ENCODE measurements around the gene CCNYL1. TPM values are rescaled to one million over a fixed set of nuclear protein-coding genes. Genes with fewer than 3 reads are reported as not detected.
"Not testable (repeated sequence)": the region's sequence is repeated elsewhere in the genome, so short reads cannot be mapped to it uniquely, and the experiment has no call there.

The CCNYL1 gene
- total and polyA plus RNA-seq, 12 donors, result 3.6 to 16.1 (median 9.1) TPM

DNA sequence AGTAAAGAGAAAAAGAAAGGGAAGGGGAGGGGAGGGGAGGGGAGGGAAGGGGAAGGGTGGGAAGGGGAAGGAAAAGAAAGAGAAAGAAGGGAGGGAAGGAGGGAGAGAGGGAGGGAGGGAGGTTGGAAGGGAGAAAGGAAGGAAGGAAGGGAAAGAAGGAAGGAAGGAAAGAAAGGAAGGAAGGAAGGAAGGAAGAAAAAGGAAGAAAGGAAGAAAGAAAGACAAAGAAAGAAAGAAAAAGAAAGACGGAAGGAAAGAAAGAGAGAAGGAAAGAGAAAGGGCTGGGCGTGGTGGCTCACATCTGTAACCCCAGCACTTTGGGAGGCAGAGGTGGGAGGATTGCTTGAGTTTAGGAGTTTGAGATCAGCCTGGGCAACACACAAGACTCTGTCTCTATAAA lies 24.6 kb upstream of the CCNYL1 start:
- DNase-seq, result no peak
- ATAC-seq, result no peak

DNA sequence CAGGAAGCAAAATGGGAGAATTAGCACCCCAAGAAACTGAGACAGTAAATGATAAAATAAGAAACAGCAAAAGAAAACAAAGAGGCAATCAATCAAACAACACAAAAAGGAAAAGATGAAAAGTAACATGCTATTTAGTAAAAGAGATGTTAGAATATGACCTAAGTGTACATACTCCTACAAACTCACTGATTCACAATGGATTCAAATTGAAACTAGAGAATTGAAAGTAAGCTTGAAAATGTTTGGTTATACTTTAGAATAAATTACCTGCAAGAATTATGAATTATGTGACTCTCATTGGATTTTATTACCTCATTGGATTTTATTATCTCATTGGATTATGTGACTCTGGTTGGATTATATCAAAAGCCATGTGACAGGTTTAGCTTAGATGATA lies 22.8 kb upstream of the CCNYL1 start:
- TF ChIP-seq, protein P1, sequence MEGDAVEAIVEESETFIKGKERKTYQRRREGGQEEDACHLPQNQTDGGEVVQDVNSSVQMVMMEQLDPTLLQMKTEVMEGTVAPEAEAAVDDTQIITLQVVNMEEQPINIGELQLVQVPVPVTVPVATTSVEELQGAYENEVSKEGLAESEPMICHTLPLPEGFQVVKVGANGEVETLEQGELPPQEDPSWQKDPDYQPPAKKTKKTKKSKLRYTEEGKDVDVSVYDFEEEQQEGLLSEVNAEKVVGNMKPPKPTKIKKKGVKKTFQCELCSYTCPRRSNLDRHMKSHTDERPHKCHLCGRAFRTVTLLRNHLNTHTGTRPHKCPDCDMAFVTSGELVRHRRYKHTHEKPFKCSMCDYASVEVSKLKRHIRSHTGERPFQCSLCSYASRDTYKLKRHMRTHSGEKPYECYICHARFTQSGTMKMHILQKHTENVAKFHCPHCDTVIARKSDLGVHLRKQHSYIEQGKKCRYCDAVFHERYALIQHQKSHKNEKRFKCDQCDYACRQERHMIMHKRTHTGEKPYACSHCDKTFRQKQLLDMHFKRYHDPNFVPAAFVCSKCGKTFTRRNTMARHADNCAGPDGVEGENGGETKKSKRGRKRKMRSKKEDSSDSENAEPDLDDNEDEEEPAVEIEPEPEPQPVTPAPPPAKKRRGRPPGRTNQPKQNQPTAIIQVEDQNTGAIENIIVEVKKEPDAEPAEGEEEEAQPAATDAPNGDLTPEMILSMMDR (IDR thresholded peaks at IDR 0.05), result no peak
- ATAC-seq (no peak), DNase-seq (no peak)
- Histone ChIP-seq H3K36me3 (no peaks in the 10 kb centered on the region), H3K9me3 (no peaks in the 10 kb centered on the region), H3K27ac (no peak overlapping the region), H3K27me3 (no peaks in the 10 kb centered on the region), H3K4me1 (peaks cover 0 to 19% (median 9%) of the 10 kb centered on the region in 9 donors), H3K4me3 (no peak overlapping the region)
- intact Hi-C loops (cut with DNase I), result no loop called here

More for the DNA sequence above, 24.6 kb upstream of the CCNYL1 start:
- no peak overlapping the region for H3K4me3 ChIP-seq
- TF ChIP-seq, protein P1 (IDR thresholded peaks at IDR 0.05), result no peak
- WGBS, 2 donors, result 85% methylated on average over 2 of the region's 2 CpGs
- intact Hi-C loops (cut with DNase I), result no loop called here
- no peaks in the 10 kb centered on the region for H3K36me3 ChIP-seq
- no peaks in the 10 kb centered on the region for H3K9me3 ChIP-seq
- no peak overlapping the region for H3K27ac ChIP-seq
- peaks cover 0 to 1% (median 0%) of the 10 kb centered on the region in 7 donors for H3K27me3 ChIP-seq
- peaks cover 0 to 6% (median 2%) of the 10 kb centered on the region in 9 donors for H3K4me1 ChIP-seq

DNA sequence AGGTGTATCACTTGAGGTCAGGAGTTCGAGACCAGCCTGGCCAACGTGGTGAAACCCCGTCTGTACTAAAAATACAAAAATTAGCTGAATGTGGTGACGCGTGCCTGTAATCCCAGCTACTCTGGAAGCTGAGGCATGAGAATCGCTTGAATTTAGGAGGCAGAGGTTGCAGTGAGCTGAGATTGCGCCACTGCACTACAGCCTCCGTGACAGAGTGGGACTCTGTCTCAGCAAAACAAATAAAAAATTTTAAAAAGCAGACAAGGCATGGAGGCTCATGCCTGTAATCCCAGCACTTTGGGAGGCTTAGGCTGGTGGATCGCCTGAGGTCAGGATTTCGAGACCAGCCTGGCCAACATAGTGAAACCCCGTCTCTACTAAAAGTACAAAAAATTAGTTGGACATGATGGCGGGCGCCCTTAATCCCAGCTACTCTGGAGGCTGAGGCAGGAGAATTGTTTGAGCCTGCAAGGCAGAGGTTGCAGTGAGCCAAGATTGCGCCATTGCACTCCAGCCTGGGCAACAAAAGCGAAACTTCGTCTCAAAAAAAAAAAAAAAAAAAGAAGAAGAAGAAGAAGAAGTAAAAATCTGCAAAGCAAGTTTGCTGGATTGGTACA lies 20.5 kb upstream of the CCNYL1 start:
- ATAC-seq, H3K36me3 ChIP-seq, H3K9me3 ChIP-seq, H3K27ac ChIP-seq, H3K4me3 ChIP-seq, H3K27me3 ChIP-seq, DNase-seq: not testable (repeated sequence)
- peaks cover 0 to 19% (median 9%) of the 10 kb centered on the region in 9 donors for H3K4me1 ChIP-seq
- intact Hi-C loops (cut with DNase I), result loop anchor here in 1 of 10 donors (5.0 kb wide), 1 partner anchor 1604 kb away; the partner anchor contains the start of gene INO80D
- 91 to 95% methylated on average over 16 of the region's 16 CpGs for WGBS, 2 donors

DNA sequence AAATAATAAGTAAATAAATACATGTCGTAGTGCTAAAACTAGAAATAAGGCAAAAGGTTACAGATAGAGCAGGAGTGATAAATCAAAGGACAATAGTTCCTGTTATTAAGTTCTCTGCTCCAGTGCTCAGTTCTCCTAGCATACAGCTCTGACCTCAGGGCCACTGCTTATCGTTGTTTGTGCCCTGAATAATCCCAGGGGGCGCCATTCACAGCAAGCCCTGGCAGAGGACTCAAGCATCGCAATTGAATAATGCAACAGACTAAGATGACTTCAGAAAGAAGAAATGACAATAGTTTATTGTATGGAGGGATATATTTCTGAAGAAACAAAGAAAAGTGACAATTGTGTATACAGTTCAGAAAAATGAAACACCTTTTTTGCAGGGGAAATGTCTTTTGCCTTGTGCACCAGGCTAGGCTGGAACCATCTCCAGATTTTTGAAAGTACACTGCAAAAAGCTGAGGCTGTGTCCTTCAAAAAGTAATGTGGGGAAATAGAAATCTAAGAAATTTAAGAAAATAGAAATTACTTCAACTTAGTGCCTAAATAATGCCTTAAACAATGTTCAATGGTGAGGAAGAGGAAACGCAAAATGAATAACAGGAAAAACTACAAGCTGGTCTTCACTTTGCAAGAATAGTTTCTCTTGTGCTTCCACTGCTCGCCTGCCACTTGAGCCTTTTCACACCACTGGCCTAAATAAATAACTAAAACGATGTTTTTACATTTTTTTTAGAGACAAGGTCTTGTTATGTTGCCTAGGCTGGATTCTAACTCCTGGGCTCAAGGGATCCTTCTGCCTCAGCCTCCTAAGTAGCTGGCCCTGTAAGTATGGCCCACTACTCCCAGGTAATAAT lies 19.0 kb upstream of the CCNYL1 start:
- ATAC-seq (peak in 3 of 8 donors; percentile 33 to 73 (median 59)), DNase-seq (peak in 1 of 2 donors; percentile 51)
- intact Hi-C loops (cut with DNase I), result loop anchor here in 1 of 10 donors (5.0 kb wide), 1 partner anchor 1605 kb away; the partner anchor contains the start of gene INO80D

More for the DNA sequence above, 19.0 kb upstream of the CCNYL1 start:
- peak overlapping the region in 4 of 10 donors; percentile 11 to 49 (median 30) for H3K27ac ChIP-seq
- H3K27me3 ChIP-seq, result no peaks in the 10 kb centered on the region
- H3K36me3 ChIP-seq, result no peaks in the 10 kb centered on the region
- H3K9me3 ChIP-seq, result no peaks in the 10 kb centered on the region
- WGBS, 2 donors, result 34 to 48% methylated on average over 7 of the region's 7 CpGs
- no peak overlapping the region for H3K4me3 ChIP-seq
- TF ChIP-seq, protein P1 (IDR thresholded peaks at IDR 0.05), result peak; percentile 10 to 63 (median 48)
- H3K4me1 ChIP-seq, result peaks cover 0 to 19% (median 9%) of the 10 kb centered on the region in 9 donors
